Measurements from ENCODE around the gene B3GAT3.
"Not testable (repeated sequence)": the region's sequence is repeated elsewhere in the genome, so short reads cannot be mapped to it uniquely, and the experiment has no call there.

The B3GAT3 gene

DNA sequence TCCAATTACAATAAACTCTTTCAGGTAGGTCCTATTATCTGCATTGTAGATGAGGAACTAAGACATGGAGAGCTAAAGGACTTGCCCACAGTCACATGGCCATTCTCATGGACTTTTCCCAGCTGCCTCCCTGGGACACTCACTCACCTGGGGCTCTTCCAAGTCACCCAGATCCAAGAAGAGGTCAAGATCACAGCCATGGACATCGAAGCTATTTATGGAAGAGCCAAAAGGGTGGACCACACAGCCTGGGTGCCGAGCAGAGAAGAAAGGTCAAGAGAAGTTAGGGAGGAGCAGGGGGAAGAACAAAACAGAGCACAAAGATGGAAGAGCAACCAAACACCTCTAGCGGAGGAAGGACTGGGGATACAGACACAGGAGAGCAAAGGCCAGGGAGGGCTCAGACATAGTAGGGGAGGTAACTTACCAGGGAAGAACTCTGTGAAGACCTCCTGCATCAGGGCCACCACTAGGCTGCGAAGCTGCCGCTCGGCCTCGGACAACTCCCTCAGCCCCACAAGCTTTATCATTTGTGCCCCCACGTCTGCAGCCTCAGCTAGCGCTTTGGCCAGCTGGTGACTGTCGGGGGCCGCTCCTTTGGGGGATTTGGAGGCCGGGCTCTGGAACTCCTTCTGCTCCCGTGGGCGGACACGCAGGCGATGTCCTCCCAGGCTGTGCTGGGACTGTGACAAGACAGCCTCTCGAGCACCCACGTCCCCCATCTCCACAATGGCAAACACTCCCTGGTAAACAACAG, 40.6 kb downstream of the B3GAT3 start:
- no peak overlapping the region for H3K4me3 ChIP-seq (ENCODE audit: low read depth, low read length)

DNA sequence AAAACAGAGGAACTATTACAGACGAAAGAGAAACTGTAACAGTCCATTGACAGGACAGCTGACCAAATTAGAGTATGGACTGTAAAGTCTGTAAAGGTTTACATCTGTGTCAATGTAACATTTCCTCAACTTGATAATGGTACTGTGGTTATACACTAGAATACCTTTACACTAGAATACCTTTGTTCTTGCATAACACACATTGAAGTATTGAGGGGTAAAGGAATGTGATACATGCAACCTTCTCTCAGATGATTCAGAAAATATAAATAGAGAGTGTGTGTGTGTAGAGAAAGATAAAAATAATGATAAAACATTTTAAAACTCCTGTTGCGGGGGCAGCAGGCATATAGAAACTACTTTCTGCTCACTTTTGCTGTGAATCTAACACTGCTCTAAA, 42.5 kb downstream of the B3GAT3 start:
- H3K4me3 ChIP-seq (ENCODE audit: low read depth, low read length), result no peak overlapping the region

- no peak overlapping the region for H3K4me3 ChIP-seq (ENCODE audit: low read depth, low read length)
Observed at GRCh38 chr11:62578541-62578940, 43.2 kb downstream of the B3GAT3 start.

DNA sequence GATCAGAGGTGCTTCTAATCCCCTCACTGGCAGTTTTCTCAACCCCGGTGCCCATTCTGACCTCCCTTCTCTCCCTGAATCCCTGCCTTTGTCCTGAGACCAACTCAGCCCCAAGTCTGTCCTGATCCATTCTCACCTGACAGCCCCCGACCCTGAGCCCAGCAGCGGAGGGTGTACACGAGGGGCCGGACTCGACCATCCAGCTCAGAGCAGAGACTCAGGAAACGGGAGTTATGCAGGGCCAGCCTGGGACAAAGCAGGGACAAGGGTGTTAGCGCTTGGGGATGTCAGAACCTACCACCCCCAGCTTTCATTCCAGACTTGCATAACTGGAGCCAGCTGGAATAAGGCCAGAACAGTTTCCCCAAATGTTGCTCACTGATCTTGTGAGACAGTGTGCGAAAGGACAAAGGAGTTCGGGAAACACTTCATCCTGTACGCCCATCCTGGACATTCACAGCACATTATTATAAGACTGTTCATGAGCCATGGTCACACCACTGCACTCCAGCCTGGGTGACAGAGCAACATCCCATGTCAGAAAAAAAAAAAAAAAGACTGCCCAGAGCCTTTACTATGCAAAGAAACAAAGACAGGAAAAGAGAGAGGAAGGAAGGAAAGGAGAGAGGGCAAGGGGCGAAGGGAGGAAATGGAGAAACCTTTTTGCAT, 44.6 kb downstream of the B3GAT3 start:
- H3K4me3 ChIP-seq (ENCODE audit: low read depth, low read length), result no peak overlapping the region

DNA sequence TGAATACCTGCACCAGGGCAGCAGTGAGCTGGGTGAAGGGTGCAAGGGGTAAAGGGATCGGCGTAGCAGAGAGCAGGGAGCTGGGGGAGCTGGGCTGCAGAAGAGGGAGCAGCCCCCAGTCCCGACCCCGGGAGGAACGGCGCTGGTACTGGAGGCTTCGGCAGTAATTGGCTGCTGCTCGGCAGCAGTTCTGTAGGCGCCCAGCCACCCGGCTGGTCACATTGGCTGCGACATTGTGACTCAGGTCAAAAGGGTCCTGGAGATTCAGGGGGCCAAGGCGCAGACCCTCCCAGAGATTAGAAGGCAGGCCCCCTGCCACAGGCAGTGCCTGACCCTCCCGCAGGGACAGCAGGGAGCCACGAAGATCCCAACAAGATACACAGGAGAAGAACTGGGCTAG, 45.9 kb downstream of the B3GAT3 start:
- H3K4me3 ChIP-seq (ENCODE audit: low read depth, low read length), result no peak overlapping the region

DNA sequence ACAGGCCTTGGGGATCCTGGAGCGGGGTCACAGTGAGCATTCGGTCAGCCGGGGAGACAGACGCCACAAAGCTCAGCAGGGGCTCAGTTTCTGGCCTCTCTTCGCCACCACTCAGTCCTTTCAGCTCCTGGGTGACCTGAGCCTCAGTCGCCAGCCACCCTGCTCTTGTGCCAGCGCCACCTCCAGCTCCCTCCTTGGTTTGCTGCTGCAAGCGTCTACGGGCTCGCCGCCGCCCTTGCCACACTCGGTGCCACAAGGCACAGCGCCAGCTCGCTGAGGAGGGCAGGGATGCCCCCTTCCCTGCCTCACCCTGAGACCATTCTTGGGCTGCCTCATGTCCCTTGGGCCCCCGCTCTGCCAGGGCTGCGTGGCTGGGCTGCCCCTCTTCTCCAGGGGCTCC, 46.6 kb downstream of the B3GAT3 start:
- peak overlapping the region; percentile 72 for H3K4me3 ChIP-seq (ENCODE audit: low read depth, low read length)

GRCh38 chr11:62574363-62575071, 47.3 kb downstream of the B3GAT3 start:
- peak overlapping the region; percentile 72 for H3K4me3 ChIP-seq (ENCODE audit: low read depth, low read length)

DNA sequence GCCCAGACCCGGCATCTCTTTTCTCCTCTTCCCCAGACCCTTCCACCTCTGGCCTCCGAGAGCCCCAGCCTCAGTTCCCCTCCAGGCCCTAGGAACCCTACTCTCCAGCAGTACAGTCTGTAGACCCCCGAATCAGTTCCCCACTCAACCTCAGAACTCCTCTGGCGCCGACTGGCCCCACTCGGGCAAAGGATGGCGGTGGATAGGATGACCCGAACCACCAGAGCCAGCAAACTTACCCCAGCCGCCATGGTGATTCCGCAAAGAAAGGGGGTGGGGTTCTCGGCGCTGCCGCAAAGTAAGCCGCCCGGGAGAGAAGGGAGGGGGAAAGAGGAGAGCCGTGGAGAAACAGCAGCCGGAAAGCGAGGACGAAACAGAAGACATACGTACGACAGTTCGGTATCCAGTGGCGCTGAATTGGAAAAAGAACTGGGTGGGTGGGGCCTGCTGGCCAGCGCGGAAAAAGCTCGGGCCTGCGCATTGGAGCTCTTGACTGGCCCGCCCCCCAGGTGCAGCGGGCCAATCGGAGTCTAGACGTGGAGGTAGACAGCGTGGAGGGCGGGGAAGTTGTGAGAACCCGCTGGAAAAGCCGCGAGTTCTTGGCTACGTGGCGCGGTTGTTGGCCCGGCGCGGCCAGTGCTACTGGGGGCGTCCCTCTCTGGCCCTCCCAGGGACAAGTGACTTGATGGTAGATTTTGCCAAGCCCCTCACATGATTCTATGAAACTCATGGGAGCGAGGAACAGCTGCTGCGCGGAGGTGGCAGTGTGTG, 48.0 kb downstream of the B3GAT3 start, which contains the start of gene EEF1G:
Gene EEF1G (minus strand): TSS at position 300 of the 771 bp plus-strand sequence. CDS start 49 bp downstream, at position 251.
- H3K4me3 ChIP-seq (ENCODE audit: low read depth, low read length), result peak within 1 kb of the TSS; percentile 98

DNA sequence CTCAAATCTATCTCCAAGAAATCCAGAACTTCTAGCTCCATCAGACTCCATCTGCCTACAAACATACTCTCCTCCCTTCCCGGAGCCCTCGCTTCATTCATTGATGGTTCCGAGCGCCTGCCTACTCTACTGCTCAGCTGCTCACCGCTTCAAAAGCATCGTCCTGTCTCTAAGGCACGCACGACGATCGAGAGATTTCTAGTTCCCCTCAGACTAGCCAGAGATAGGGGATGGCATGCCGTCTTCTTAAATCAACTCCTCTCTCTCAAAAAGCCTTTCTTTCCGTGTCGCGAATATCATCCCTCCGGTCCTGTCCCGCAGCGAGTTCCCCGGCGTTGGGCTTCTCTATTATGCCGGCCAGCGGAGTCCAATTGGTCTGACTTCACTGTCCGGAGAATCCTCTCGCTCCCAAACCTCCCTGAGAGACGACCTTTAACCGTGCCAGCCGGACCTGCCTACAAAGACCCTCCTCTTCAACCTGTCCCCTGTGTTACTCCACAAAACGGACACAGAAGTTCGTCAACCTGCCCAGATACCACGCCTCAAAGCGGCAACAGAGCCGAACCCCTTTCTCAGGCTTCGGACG, 48.7 kb downstream of the B3GAT3 start:
- H3K4me3 ChIP-seq (ENCODE audit: low read depth, low read length), result peak overlapping the region; percentile 98

GRCh38 chr11:62572431-62572830, 49.4 kb downstream of the B3GAT3 start:
- peak overlapping the region; percentile 98 for H3K4me3 ChIP-seq (ENCODE audit: low read depth, low read length)

- not testable (repeated sequence) for H3K4me3 ChIP-seq (ENCODE audit: low read depth, low read length)
Observed at GRCh38 chr11:62571493-62571892, 50.3 kb downstream of the B3GAT3 start.

DNA sequence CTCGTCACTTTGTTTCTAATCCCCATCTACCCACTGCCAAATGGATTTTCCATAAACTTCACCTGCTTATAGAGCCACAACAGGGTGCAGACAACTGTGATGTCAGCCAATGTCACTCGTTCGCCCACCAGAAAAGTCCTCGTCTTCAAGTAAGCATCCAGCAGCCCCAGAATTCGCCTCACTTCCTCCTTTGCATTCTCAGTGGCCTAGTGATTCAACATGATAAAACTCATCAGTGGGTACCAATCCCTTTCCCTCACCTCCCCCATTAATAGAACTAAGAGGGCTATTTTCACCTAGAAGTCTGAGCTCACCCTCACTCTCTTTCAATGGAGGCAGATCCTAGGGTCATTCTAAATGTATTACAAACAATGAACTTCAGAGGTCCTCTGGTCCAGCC, 50.9 kb downstream of the B3GAT3 start:
- H3K4me3 ChIP-seq (ENCODE audit: low read depth, low read length), result not testable (repeated sequence)

- H3K4me3 ChIP-seq (ENCODE audit: low read depth, low read length), result no peak overlapping the region
Observed at GRCh38 chr11:62569611-62570010, 52.2 kb downstream of the B3GAT3 start.

- H3K4me3 ChIP-seq (ENCODE audit: low read depth, low read length), result no peak overlapping the region
Observed at GRCh38 chr11:62567018-62567633, 54.7 kb downstream of the B3GAT3 start.

DNA sequence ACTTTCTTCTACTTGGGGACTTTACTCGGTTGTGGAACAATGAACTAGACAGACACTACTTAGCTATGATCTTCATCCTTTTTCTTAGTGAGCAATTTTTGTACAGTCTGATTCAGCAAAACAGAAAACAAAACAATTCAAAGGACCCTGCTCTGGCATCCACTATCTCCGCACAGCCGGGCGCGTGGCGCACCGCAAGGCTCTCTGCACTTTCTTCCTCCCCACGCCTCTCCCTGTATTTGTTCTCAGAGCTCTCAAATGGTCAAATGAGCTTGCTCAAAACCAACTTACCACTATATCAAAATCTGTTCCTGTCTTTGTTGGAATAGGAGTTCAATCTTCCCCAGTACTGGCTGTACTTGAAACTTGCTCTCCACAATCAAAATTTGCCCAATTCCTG, 55.5 kb downstream of the B3GAT3 start:
- H3K4me3 ChIP-seq (ENCODE audit: low read depth, low read length), result no peak overlapping the region

Data from iPS-11a (cell line).